Left lobe of liver (tissue), 2 donors: ENCODE results near the gene COL9A1. TPM values are rescaled to one million over a fixed set of nuclear protein-coding genes. Genes with fewer than 3 reads are reported as not detected.

ENCODE experiments used
- ATAC-seq: fragments of 200-7000 bp; cut with Tn5 transposase; one replicate; pipeline ENCODE4 v1.9.1; 2020; ENCODE audit warnings: mild to moderate bottlenecking, moderate library complexity
- DNase-seq: peaks from one replicate; pipeline ENCODE4 v3.0.0-alpha.2; 2020; ENCODE audit warnings: low spot score
- total RNA-seq: library from RNA; stranded (reverse); gene quantifications from one replicate; pipeline ENCODE4 v1.2.1, GENCODE V29; 2021
- donor health status: DM: no; HTN: no; CAD: no; lungs with moderate emphysema.
- donor health status: DM: no; HTN: yes; CAD: no.

Gene COL9A1
- total RNA-seq, 1 donor from 2014 or later: not detected

DNA sequence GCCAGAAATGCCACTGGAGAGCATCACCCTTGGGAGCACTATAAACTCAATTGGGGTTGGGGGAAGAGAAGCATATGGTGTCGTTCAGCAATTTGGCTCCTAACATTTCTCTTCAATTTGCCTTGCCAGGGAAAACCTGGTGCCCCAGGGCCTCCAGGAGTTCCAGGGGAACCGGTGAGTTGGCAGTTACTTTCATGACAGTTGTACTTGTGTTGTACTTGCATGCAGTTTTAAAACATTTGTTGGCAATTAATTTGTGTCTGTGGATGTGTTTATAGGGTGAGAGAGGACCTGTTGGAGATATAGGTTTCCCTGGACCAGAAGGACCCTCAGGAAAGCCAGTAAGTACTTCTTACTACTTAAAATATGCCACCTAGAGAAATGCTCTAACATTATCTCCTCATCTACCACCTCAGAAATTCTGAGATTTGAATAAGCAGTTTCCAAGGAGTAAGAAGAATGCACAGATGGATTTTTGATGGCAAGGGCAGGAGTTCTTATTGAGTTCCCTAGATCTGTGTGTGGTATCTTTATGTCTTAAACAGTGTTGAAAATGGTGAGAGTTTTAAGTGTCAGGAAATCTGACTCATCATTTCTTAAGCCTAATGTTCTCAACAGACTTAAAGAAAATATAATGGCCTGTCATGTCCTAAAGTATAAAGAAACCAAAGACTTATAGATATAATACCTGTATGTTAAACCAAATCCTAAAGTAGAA is 122.5 kb downstream of the COL9A1 start:
- ATAC-seq (no peak), DNase-seq (no peak)

DNA sequence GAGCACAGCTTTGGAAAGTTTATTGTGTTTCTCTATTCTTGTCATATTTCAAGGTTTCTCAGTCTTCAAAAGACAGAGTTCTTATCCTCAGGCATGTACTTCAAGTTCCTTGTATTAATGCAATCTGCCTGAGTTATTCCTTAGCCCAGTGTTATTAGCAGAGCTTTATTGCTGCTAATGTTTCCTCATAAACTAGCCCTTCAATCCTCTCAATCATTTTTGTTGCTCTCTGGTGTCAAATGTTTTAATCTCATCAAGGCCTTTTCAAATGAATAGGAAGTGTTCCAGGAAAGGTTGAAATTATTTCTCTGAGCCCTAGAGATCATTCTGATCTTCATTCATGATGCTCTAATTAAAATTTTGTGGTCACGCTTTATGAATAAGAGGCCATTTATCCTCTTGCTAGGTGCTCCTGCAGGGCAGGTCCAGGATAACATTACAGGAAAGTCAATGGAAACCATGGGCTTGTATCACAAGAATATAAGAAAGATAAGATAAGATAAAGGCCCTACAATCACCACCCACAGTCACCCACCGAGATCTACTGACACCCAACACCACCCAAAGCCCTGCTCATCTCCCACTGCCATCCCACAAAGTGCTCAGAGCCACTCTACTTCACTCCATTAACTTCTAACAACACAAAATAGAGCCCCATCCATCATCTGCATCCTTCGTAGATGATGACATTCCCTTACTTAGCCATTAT is 125.9 kb downstream of the COL9A1 start:
- no peak for ATAC-seq
- DNase-seq: no peak

DNA sequence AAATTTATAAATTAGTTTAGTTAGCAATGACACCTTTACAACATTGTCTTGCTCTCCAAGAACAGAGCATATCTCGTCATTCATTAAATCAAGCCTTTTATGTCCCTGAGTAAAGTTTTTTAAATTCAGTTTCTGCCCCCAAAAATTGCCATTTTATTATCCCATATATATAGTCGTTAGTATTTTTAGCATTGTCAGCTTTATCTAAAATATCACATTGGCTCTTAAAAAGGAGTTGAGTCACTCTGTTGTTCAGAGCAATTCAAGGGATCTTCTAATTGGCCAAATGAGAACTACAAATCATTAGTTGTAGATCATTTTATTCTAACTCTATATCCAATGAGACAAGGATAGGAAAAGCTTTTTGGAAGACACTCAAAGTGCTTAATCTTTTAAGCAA is 127.1 kb downstream of the COL9A1 start:
- DNase-seq: no peak
- ATAC-seq: no peak

DNA sequence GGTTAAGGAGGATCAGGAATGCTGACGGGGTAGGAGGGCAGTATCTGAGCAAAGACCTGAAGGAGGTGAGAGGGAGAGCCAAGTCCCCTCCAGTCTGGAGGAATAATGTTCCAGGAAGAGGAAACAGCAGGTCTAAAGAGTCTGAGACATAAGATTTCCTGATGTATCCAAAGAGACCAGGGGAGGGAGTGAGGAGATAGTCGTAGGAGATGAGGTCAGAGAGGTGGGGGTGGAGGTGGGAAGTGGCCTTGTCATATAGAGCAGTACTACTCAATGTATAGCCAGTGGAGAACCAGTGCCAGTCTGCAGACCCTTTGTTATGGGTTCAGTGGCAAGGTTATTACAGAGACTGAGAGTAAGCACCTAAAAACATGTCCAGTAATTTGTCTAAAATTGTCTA is 130.6 kb downstream of the COL9A1 start:
- ATAC-seq (no peak), DNase-seq (no peak)

DNA sequence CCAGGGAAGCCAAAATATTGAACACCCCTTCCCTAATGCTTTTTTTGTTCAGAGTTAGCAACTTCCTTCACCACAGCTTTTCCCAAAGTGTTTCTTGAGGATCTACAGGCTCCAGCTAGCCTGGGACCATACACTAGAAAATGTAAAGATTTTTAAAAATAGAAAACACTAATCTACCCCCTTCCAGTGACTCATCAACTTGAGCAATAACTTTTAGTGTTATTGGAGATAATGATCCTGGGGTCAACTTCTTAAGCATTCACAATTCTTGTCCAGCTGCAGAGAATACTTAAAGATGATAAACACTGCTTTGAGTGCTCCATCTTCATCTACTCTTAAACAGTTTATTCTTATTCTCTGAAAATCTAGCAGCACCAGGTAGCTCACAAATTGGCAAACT is 131.6 kb downstream of the COL9A1 start:
- no peak for ATAC-seq

DNA sequence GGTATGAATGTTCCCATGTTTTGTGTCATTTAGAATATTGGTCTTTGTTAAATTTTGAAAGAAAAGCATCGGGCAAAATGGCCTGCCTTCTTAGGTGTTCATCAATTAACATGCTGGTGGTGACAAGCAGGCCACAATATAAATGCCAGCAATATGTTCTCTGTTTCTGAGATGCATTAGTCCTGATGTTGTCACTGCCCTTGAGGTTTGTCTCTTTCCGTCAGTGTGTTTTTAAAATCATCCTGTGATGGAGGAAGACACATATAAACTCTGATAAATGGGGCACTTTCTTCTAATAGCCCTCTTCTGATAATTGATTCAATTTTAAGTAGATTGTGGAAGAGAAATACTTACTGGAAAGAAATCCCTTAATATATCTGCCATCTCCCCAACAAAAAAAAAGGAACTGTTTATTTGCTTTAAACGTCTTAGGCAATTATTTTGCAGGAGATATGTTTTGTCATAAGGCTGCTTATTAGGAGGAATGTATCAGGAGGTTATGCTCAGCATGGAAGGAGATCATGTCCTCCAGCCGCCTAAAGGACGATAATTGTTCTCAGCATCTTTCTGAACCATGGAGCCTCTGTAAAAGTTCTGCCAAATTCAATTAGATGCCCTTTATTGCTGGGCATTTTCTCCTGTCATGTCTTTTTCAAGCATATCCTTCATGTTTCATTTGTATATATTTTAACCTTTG is 134.1 kb downstream of the COL9A1 start:
- no peak for DNase-seq

More for the DNA sequence above, 131.6 kb downstream of the COL9A1 start:
- DNase-seq: no peak

More for the DNA sequence above, 134.1 kb downstream of the COL9A1 start:
- ATAC-seq: no peak

Other genes starting within 250 kb of the COL9A1 start
- gene FAM135A, start 110.4 kb upstream of the COL9A1 start, total RNA-seq: 3.9 TPM